ENCODE results near the gene ABCA7. TPM values are rescaled to one million over a fixed set of nuclear protein-coding genes. Genes with fewer than 3 reads are reported as not detected.

The ABCA7 gene
- total RNA-seq, 1 experiment from 2014 or later: 18.2 TPM

DNA sequence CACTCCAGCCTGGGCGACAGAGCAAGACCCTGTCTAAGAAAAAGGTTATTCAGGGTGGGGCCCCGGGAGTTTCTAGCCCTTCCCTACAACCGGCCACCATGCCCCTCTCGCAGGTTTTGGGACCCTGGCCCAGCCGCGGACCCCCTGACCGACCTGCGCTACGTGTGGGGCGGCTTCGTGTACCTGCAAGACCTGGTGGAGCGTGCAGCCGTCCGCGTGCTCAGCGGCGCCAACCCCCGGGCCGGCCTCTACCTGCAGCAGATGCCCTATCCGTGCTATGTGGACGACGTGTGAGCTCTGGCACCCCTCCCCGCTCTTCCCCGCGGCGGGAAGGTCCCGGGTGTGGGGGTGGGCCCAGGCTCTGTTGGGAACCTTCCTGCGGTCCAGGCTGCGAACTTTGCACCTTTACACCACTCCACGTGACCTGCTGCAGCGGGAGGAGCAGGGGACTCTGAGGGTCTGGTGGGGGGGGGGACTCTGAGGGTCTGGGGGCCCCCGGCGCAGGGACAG is 6.3 kb downstream of the ABCA7 start:
- no TSS peak for BruUV-seq (replicated peaks)
- H3K27me3 Mint-ChIP-seq (ENCODE audit: insufficient read depth, unreplicated experiment): no peaks in the 10 kb centered on the region
- intact Hi-C loops (cut with micrococcal nuclease): no loop called here
- DNase-seq (ENCODE audit: unreplicated experiment): no peak
- POLR2A ChIA-PET: no interaction called here
- no peaks in the 10 kb centered on the region for H3K36me3 Mint-ChIP-seq (ENCODE audit: insufficient read depth, unreplicated experiment)
- H3K9me3 Mint-ChIP-seq (ENCODE audit: unreplicated experiment): no peaks in the 10 kb centered on the region
- no peak overlapping the region for H3K27ac Mint-ChIP-seq (ENCODE audit: low read depth, unreplicated experiment)
- H3K4me3 Mint-ChIP-seq (ENCODE audit: unreplicated experiment): no peak overlapping the region
- no peaks in the 10 kb centered on the region for H3K4me1 Mint-ChIP-seq (ENCODE audit: insufficient read depth, unreplicated experiment)
- CTCF ChIA-PET: no interaction called here
- TF ChIP-seq, protein P1, sequence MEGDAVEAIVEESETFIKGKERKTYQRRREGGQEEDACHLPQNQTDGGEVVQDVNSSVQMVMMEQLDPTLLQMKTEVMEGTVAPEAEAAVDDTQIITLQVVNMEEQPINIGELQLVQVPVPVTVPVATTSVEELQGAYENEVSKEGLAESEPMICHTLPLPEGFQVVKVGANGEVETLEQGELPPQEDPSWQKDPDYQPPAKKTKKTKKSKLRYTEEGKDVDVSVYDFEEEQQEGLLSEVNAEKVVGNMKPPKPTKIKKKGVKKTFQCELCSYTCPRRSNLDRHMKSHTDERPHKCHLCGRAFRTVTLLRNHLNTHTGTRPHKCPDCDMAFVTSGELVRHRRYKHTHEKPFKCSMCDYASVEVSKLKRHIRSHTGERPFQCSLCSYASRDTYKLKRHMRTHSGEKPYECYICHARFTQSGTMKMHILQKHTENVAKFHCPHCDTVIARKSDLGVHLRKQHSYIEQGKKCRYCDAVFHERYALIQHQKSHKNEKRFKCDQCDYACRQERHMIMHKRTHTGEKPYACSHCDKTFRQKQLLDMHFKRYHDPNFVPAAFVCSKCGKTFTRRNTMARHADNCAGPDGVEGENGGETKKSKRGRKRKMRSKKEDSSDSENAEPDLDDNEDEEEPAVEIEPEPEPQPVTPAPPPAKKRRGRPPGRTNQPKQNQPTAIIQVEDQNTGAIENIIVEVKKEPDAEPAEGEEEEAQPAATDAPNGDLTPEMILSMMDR (IDR thresholded peaks at IDR 0.05; ENCODE audit: unreplicated experiment): no peak

DNA sequence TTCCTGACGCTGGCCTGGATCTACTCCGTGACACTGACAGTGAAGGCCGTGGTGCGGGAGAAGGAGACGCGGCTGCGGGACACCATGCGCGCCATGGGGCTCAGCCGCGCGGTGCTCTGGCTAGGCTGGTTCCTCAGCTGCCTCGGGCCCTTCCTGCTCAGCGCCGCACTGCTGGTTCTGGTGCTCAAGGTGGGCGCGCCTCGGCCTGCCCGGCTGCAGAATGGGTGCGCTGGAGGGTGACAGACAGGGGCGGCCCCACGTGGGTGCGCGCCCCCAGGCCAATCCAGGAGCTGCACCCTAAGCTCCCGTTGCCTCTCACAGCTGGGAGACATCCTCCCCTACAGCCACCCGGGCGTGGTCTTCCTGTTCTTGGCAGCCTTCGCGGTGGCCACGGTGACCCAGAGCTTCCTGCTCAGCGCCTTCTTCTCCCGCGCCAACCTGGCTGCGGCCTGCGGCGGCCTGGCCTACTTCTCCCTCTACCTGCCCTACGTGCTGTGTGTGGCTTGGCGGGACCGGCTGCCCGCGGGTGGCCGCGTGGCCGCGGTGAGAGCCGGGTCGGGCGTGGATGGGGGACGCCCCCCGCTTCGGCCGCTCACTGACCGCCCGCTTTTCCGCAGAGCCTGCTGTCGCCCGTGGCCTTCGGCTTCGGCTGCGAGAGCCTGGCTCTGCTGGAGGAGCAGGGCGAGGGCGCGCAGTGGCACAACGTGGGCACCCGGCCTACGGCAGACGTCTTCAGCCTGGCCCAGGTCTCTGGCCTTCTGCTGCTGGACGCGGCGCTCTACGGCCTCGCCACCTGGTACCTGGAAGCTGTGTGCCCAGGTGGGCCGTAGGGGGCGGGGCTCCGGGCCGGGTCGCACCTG is 7.2 kb downstream of the ABCA7 start:
- Mint-ChIP-seq H3K27me3 (ENCODE audit: insufficient read depth, unreplicated experiment) (no peaks in the 10 kb centered on the region), H3K27ac (ENCODE audit: low read depth, unreplicated experiment) (no peak overlapping the region), H3K36me3 (ENCODE audit: insufficient read depth, unreplicated experiment) (no peaks in the 10 kb centered on the region), H3K4me1 (ENCODE audit: insufficient read depth, unreplicated experiment) (no peaks in the 10 kb centered on the region), H3K9me3 (ENCODE audit: unreplicated experiment) (no peaks in the 10 kb centered on the region), H3K4me3 (ENCODE audit: unreplicated experiment) (no peak overlapping the region)
- DNase-seq (ENCODE audit: unreplicated experiment): no peak
- intact Hi-C loops (cut with micrococcal nuclease): no loop called here
- TF ChIP-seq, protein P1 (IDR thresholded peaks at IDR 0.05; ENCODE audit: unreplicated experiment): no peak
- POLR2A ChIA-PET: no interaction called here
- CTCF ChIA-PET: no interaction called here
- no TSS peak for BruUV-seq (replicated peaks)

DNA sequence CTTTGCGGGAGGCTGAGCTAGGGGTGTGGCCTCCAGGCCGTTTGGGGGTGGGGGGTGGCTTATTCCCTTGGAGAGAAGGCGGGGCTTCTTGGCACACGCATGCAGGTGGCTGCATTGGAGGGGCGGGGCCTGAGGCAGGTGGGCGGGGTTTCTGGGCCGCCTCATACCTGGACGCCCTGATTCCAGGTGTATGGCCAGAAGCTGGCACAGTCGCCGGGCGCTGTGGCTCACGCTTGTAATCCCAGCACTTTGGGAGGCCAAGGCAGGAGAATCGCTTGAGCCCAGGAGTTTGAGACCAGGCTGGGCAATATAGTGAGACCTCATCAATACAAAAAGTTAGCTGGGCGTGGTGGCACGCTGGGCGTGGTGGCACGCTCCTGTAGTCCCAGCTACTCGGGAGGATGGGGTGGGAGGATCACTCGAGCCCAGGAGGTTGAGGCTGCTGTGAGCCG is 7.8 kb downstream of the ABCA7 start:
- BruUV-seq (replicated peaks): no TSS peak
- Mint-ChIP-seq H3K36me3 (ENCODE audit: insufficient read depth, unreplicated experiment) (no peaks in the 10 kb centered on the region), H3K4me1 (ENCODE audit: insufficient read depth, unreplicated experiment) (no peaks in the 10 kb centered on the region), H3K27me3 (ENCODE audit: insufficient read depth, unreplicated experiment) (no peaks in the 10 kb centered on the region), H3K27ac (ENCODE audit: low read depth, unreplicated experiment) (no peak overlapping the region), H3K4me3 (ENCODE audit: unreplicated experiment) (no peak overlapping the region), H3K9me3 (ENCODE audit: unreplicated experiment) (no peaks in the 10 kb centered on the region)
- POLR2A ChIA-PET: no interaction called here
- TF ChIP-seq, protein P1 (IDR thresholded peaks at IDR 0.05; ENCODE audit: unreplicated experiment): no peak
- CTCF ChIA-PET: no interaction called here
- intact Hi-C loops (cut with micrococcal nuclease): no loop called here
- DNase-seq (ENCODE audit: unreplicated experiment): no peak

DNA sequence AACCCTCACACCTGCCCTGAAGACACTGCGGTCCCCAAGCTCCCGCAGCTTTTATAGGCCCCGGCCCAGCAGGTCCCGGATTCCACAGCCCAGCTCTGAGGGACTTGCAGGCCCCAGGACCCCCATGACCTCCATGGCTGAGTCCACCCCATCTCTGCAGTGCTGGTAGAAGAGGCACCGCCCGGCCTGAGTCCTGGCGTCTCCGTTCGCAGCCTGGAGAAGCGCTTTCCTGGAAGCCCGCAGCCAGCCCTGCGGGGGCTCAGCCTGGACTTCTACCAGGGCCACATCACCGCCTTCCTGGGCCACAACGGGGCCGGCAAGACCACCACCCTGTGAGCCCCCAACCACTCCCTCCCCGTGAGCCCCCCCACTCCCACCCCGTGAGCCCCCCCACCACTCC is 9.2 kb downstream of the ABCA7 start:
- H3K27ac Mint-ChIP-seq (ENCODE audit: low read depth, unreplicated experiment): no peak overlapping the region
- ChIA-PET POLR2A (interaction anchor here (1.8 kb wide), 1 partner anchor 20 kb away, joined by 6 read pairs; no protein-coding TSS in a partner anchor), CTCF (interaction anchor here (0.6 kb wide), 1 partner anchor 15 kb away, joined by 4 read pairs; no protein-coding TSS in a partner anchor)
- intact Hi-C loops (cut with micrococcal nuclease): no loop called here
- no peak for DNase-seq (ENCODE audit: unreplicated experiment)
- H3K9me3 Mint-ChIP-seq (ENCODE audit: unreplicated experiment): no peaks in the 10 kb centered on the region
- H3K4me3 Mint-ChIP-seq (ENCODE audit: unreplicated experiment): no peak overlapping the region
- BruUV-seq (replicated peaks): no TSS peak
- H3K36me3 Mint-ChIP-seq (ENCODE audit: insufficient read depth, unreplicated experiment): no peaks in the 10 kb centered on the region
- H3K27me3 Mint-ChIP-seq (ENCODE audit: insufficient read depth, unreplicated experiment): no peaks in the 10 kb centered on the region
- H3K4me1 Mint-ChIP-seq (ENCODE audit: insufficient read depth, unreplicated experiment): no peaks in the 10 kb centered on the region
- TF ChIP-seq, protein P1 (IDR thresholded peaks at IDR 0.05; ENCODE audit: unreplicated experiment): no peak

All from MCF 10A (cell line).